ENCODE data around the gene RAB11A. TPM values are rescaled to one million over a fixed set of nuclear protein-coding genes. Genes with fewer than 3 reads are reported as not detected.
"Not testable (repeated sequence)": the region's sequence is repeated elsewhere in the genome, so short reads cannot be mapped to it uniquely, and the experiment has no call there.

RAB11A gene
- polyA plus RNA-seq, 1 donor from 2014 or later = 600 TPM

GRCh38 chr15:65872596-65872995 lies 3.3 kb downstream of the RAB11A start:
- H3K27ac ChIP-seq (ENCODE audit: low read length); H3K9ac ChIP-seq (ENCODE audit: low read length); H2AFZ ChIP-seq (ENCODE audit: low read depth, low read length); H3K27me3 ChIP-seq (ENCODE audit: insufficient read depth, low read depth, low read length); H3K9me3 ChIP-seq (ENCODE audit: low read length); H3F3A ChIP-seq (ENCODE audit: insufficient read depth, low read length, poor library complexity, severe bottlenecking); H3K4me2 ChIP-seq (ENCODE audit: low read length); H4K20me1 ChIP-seq (ENCODE audit: insufficient read depth); H3K36me3 ChIP-seq (ENCODE audit: insufficient read depth, low read length); H3K9me2 ChIP-seq (ENCODE audit: insufficient read depth, low read length); H3K4me3 ChIP-seq (ENCODE audit: low read length): not testable (repeated sequence)
- peaks cover 65% of the 10 kb centered on the region for H3K79me2 ChIP-seq (replicated peaks; ENCODE audit: insufficient read depth, low read length)

- no peak overlapping the region for H3K4me2 ChIP-seq (ENCODE audit: low read length)
- H3K27ac ChIP-seq (ENCODE audit: low read length) = no peak overlapping the region
- H3K9me3 ChIP-seq (ENCODE audit: low read length) = no peaks in the 10 kb centered on the region
- no peaks in the 10 kb centered on the region for H3K36me3 ChIP-seq (ENCODE audit: insufficient read depth, low read length)
- H3K9me2 ChIP-seq (ENCODE audit: insufficient read depth, low read length) = no peaks in the 10 kb centered on the region
- no peak overlapping the region for H2AFZ ChIP-seq (ENCODE audit: low read depth, low read length)
- no peaks in the 10 kb centered on the region for H4K20me1 ChIP-seq (ENCODE audit: insufficient read depth)
- H3K27me3 ChIP-seq (ENCODE audit: insufficient read depth, low read depth, low read length) = no peaks in the 10 kb centered on the region
- H3K9ac ChIP-seq (ENCODE audit: low read length) = no peak overlapping the region
- peaks cover 65% of the 10 kb centered on the region for H3K79me2 ChIP-seq (replicated peaks; ENCODE audit: insufficient read depth, low read length)
- H3F3A ChIP-seq (ENCODE audit: insufficient read depth, low read length, poor library complexity, severe bottlenecking) = peaks cover 9% of the 10 kb centered on the region
- TF ChIP-seq TAF1 (IDR thresholded peaks at IDR 0.05; ENCODE audit: low read depth) (no peak), SMC3 (conservative IDR thresholded peaks at IDR 0.05; ENCODE audit: poor library complexity) (no peak), REST (IDR thresholded peaks at IDR 0.05; ENCODE audit: borderline replicate concordance) (no peak), EP300 (conservative IDR thresholded peaks at IDR 0.05; ENCODE audit: poor library complexity, severe bottlenecking) (no peak), MXI1 (conservative IDR thresholded peaks at IDR 0.05; ENCODE audit: poor library complexity, severe bottlenecking) (no peak), CTCF (IDR thresholded peaks at IDR 0.05; ENCODE audit: poor library complexity, severe bottlenecking) (no peak), POLR2AphosphoS5 (IDR thresholded peaks at IDR 0.05) (no peak), RAD21 (conservative IDR thresholded peaks at IDR 0.05) (no peak), EZH2 (IDR thresholded peaks at IDR 0.05; ENCODE audit: borderline replicate concordance, insufficient read depth, low read length, poor library complexity, severe bottlenecking) (no peak)
- H3K4me3 ChIP-seq (ENCODE audit: low read length) = no peak overlapping the region
Observed at GRCh38 chr15:65873256-65873655, 4.0 kb downstream of the RAB11A start.

- Histone ChIP-seq H3K27me3 (ENCODE audit: insufficient read depth, low read depth, low read length) (no peaks in the 10 kb centered on the region), H3K79me2 (replicated peaks; ENCODE audit: insufficient read depth, low read length) (peaks cover 65% of the 10 kb centered on the region), H4K20me1 (ENCODE audit: insufficient read depth) (no peaks in the 10 kb centered on the region), H3K27ac (ENCODE audit: low read length) (no peak overlapping the region), H3K9me2 (ENCODE audit: insufficient read depth, low read length) (no peaks in the 10 kb centered on the region), H3K4me3 (ENCODE audit: low read length) (no peak overlapping the region), H2AFZ (ENCODE audit: low read depth, low read length) (no peak overlapping the region), H3K9ac (ENCODE audit: low read length) (no peak overlapping the region), H3K4me2 (ENCODE audit: low read length) (no peak overlapping the region), H3F3A (ENCODE audit: insufficient read depth, low read length, poor library complexity, severe bottlenecking) (peaks cover 3% of the 10 kb centered on the region), H3K36me3 (ENCODE audit: insufficient read depth, low read length) (no peaks in the 10 kb centered on the region), H3K9me3 (ENCODE audit: low read length) (no peaks in the 10 kb centered on the region)
- no peak for TF ChIP-seq REST (IDR thresholded peaks at IDR 0.05; ENCODE audit: borderline replicate concordance)
- no peak for TF ChIP-seq RAD21 (conservative IDR thresholded peaks at IDR 0.05)
- no peak for TF ChIP-seq EZH2 (IDR thresholded peaks at IDR 0.05; ENCODE audit: borderline replicate concordance, insufficient read depth, low read length, poor library complexity, severe bottlenecking)
- TF ChIP-seq CTCF (IDR thresholded peaks at IDR 0.05; ENCODE audit: poor library complexity, severe bottlenecking) = no peak
- TF ChIP-seq EP300 (conservative IDR thresholded peaks at IDR 0.05; ENCODE audit: poor library complexity, severe bottlenecking) = no peak
- TF ChIP-seq SMC3 (conservative IDR thresholded peaks at IDR 0.05; ENCODE audit: poor library complexity) = no peak
- TF ChIP-seq TAF1 (IDR thresholded peaks at IDR 0.05; ENCODE audit: low read depth) = no peak
- no peak for TF ChIP-seq MXI1 (conservative IDR thresholded peaks at IDR 0.05; ENCODE audit: poor library complexity, severe bottlenecking)
- no peak for TF ChIP-seq POLR2AphosphoS5 (IDR thresholded peaks at IDR 0.05)
Observed at GRCh38 chr15:65875458-65875857, 6.2 kb downstream of the RAB11A start.
